AG04450 (cell line): ENCODE data around the gene TMPRSS11B. TPM values are rescaled to one million over a fixed set of nuclear protein-coding genes. Genes with fewer than 3 reads are reported as not detected.

ENCODE experiments used
- CTCF ChIA-PET: fragments of 300-600, 350-600 bp; formaldehyde crosslinking; extraction: SDS; loops from one replicate; lab custom pipeline; 2022; ENCODE audit warnings: antibody characterized with exemption, inconsistent platforms; lab: Charles Lee
- POLR2A ChIA-PET: fragments of 350-600 bp; formaldehyde crosslinking; extraction: SDS; loops from one replicate; lab custom pipeline; 2021; ENCODE audit warnings: antibody characterized with exemption, inconsistent platforms; lab: Yijun Ruan, JAX
- DNase-seq: peaks from one replicate; pipeline ENCODE4 v3.0.0-alpha.2; 2011; ENCODE audit warnings: low read depth, low spot score
- H3K27ac ChIP-seq: one replicate; pipeline ENCODE4 v1.5.1; 2012; ENCODE audit warnings: low read depth, low read length, control low read depth
- H3K27me3 ChIP-seq: one replicate; pipeline ENCODE4 v1.6.0; 2012; ENCODE audit warnings: low read length; ENCODE audit not compliant: control insufficient read depth, insufficient read depth
- H3K4me3 ChIP-seq: 2 replicates; pipeline ENCODE4 v1.5.1; 2011; ENCODE audit warnings: mild to moderate bottlenecking, low read depth, low read length, control low read depth
- H3K9me3 ChIP-seq: 2 replicates; pipeline ENCODE4 v1.5.1; 2012; ENCODE audit warnings: low read length; ENCODE audit not compliant: control insufficient read depth, insufficient read depth
- CTCF ChIP-seq: IDR thresholded peaks from 2 replicates; pipeline ENCODE4 v1.5.1; 2011; ENCODE audit warnings: low read depth, low read length, control low read depth, inconsistent platforms
- polyA plus RNA-seq: library from polyadenylated mRNA; depleted of rRNA; stranded (reverse); fragments of >200 nt; gene quantifications from 2 replicates; pipeline ENCODE4 v1.2.3, GENCODE V29; 2011

TMPRSS11B gene
- polyA plus RNA-seq, 1 experiment, result not detected

- ChIA-PET POLR2A (no interaction called here), CTCF (no interaction called here)
- TF ChIP-seq CTCF, result no peak
- Histone ChIP-seq H3K9me3 (no peaks in the 10 kb centered on the region; the same call in 1 of the 2 replicates), H3K4me3 (no peak overlapping the region), H3K27me3 (no peaks in the 10 kb centered on the region), H3K27ac (no peak overlapping the region)
- no peak for DNase-seq
Observed at GRCh38 chr4:68187145-68187544, 58.3 kb downstream of the TMPRSS11B start.

- Histone ChIP-seq H3K27me3 (no peaks in the 10 kb centered on the region), H3K4me3 (no peak overlapping the region), H3K27ac (no peak overlapping the region), H3K9me3 (no peaks in the 10 kb centered on the region; the same call in 1 of the 2 replicates)
- DNase-seq, result no peak
- TF ChIP-seq CTCF, result no peak
- ChIA-PET POLR2A (no interaction called here), CTCF (interaction anchor here (1.5 kb wide), 2 partner anchors 9 to 438 kb away, joined by 4 read pairs; no protein-coding TSS in a partner anchor)
Observed at GRCh38 chr4:68184923-68185322, 60.6 kb downstream of the TMPRSS11B start.

- ChIA-PET POLR2A (no interaction called here), CTCF (no interaction called here)
- Histone ChIP-seq H3K27me3 (no peaks in the 10 kb centered on the region), H3K27ac (no peak overlapping the region), H3K9me3 (no peaks in the 10 kb centered on the region; the same call in 1 of the 2 replicates), H3K4me3 (no peak overlapping the region)
- TF ChIP-seq CTCF, result no peak
- no peak for DNase-seq
Observed at GRCh38 chr4:68183417-68183816, 62.1 kb downstream of the TMPRSS11B start.

GRCh38 chr4:68182382-68182820 lies 63.1 kb downstream of the TMPRSS11B start:
- CTCF ChIA-PET, result no interaction called here
- no peak for DNase-seq
- H3K4me3 ChIP-seq, result no peak overlapping the region
- H3K9me3 ChIP-seq, result no peaks in the 10 kb centered on the region; the same call in 1 of the 2 replicates
- no peak for TF ChIP-seq CTCF
- no peak overlapping the region for H3K27ac ChIP-seq
- POLR2A ChIA-PET, result no interaction called here
- H3K27me3 ChIP-seq, result no peaks in the 10 kb centered on the region

GRCh38 chr4:68180849-68181526 lies 64.5 kb downstream of the TMPRSS11B start:
- Histone ChIP-seq H3K27me3 (no peaks in the 10 kb centered on the region), H3K9me3 (no peaks in the 10 kb centered on the region; the same call in 1 of the 2 replicates), H3K27ac (no peak overlapping the region), H3K4me3 (no peak overlapping the region)
- no peak for TF ChIP-seq CTCF
- DNase-seq, result no peak
- POLR2A ChIA-PET, result no interaction called here
- CTCF ChIA-PET, result no interaction called here
